ENCODE results near the gene C1orf167.
A peak's percentile ranks its signal among the peaks of the same experiment; 100 is the strongest.

The C1orf167 gene

GRCh38 chr1:11778336-11778735 lies 16.3 kb downstream of the C1orf167 start:
- DNase-seq (no peak), ATAC-seq (replicated peaks) (no peak)
- Mint-ChIP-seq H3K27ac (no peak overlapping the region), H3K4me3 (no peak overlapping the region), H3K4me1 (ENCODE audit: low read depth in 2 of 2) (no peaks in the 10 kb centered on the region), H3K36me3 (ENCODE audit: insufficient read depth) (no peaks in the 10 kb centered on the region), H3K9me3 (no peaks in the 10 kb centered on the region), H3K27me3 (peaks cover 0 to 6% of the 10 kb centered on the region in 2 donors)

- ATAC-seq (replicated peaks) (no peak), DNase-seq (no peak)
- Mint-ChIP-seq H3K27me3 (peaks cover 0 to 6% of the 10 kb centered on the region in 2 donors), H3K27ac (no peak overlapping the region), H3K4me3 (no peak overlapping the region), H3K36me3 (ENCODE audit: insufficient read depth) (no peaks in the 10 kb centered on the region), H3K4me1 (ENCODE audit: low read depth in 2 of 2) (no peaks in the 10 kb centered on the region), H3K9me3 (no peaks in the 10 kb centered on the region)
Observed at GRCh38 chr1:11778844-11779623, 17.0 kb downstream of the C1orf167 start.

GRCh38 chr1:11779715-11780379 lies 17.9 kb downstream of the C1orf167 start:
- no peak for ATAC-seq (replicated peaks)
- Mint-ChIP-seq H3K9me3 (no peaks in the 10 kb centered on the region), H3K4me1 (ENCODE audit: low read depth in 2 of 2) (no peaks in the 10 kb centered on the region), H3K27me3 (no peaks in the 10 kb centered on the region), H3K27ac (no peak overlapping the region), H3K36me3 (ENCODE audit: insufficient read depth) (no peaks in the 10 kb centered on the region), H3K4me3 (no peak overlapping the region)
- DNase-seq = no peak

GRCh38 chr1:11780380-11781147 lies 18.6 kb downstream of the C1orf167 start:
- H3K36me3 Mint-ChIP-seq (ENCODE audit: insufficient read depth) = no peaks in the 10 kb centered on the region
- peaks cover 0 to 6% of the 10 kb centered on the region in 2 donors for H3K4me1 Mint-ChIP-seq (ENCODE audit: low read depth in 2 of 2)
- DNase-seq (no peak), ATAC-seq (replicated peaks) (no peak)
- no peaks in the 10 kb centered on the region for H3K27me3 Mint-ChIP-seq
- no peak overlapping the region for H3K4me3 Mint-ChIP-seq
- no peaks in the 10 kb centered on the region for H3K9me3 Mint-ChIP-seq
- H3K27ac Mint-ChIP-seq = no peak overlapping the region

GRCh38 chr1:11781297-11781696 lies 19.3 kb downstream of the C1orf167 start:
- Mint-ChIP-seq H3K9me3 (no peaks in the 10 kb centered on the region), H3K36me3 (ENCODE audit: insufficient read depth) (no peaks in the 10 kb centered on the region), H3K4me1 (ENCODE audit: low read depth in 2 of 2) (peaks cover 0 to 6% of the 10 kb centered on the region in 2 donors), H3K4me3 (no peak overlapping the region), H3K27ac (no peak overlapping the region), H3K27me3 (no peaks in the 10 kb centered on the region)
- DNase-seq = no peak
- no peak for ATAC-seq (replicated peaks)

- no peak for DNase-seq
- no peak for ATAC-seq (replicated peaks)
- Mint-ChIP-seq H3K4me3 (no peak overlapping the region), H3K27me3 (no peaks in the 10 kb centered on the region), H3K27ac (no peak overlapping the region), H3K4me1 (ENCODE audit: low read depth in 2 of 2) (peaks cover 0 to 6% of the 10 kb centered on the region in 2 donors), H3K36me3 (ENCODE audit: insufficient read depth) (no peaks in the 10 kb centered on the region), H3K9me3 (no peaks in the 10 kb centered on the region)
Observed at GRCh38 chr1:11782127-11782708, 20.2 kb downstream of the C1orf167 start.

- Mint-ChIP-seq H3K4me1 (ENCODE audit: low read depth in 2 of 2) (peaks cover 0 to 6% of the 10 kb centered on the region in 2 donors), H3K27me3 (no peaks in the 10 kb centered on the region), H3K9me3 (no peaks in the 10 kb centered on the region), H3K36me3 (ENCODE audit: insufficient read depth) (no peaks in the 10 kb centered on the region), H3K4me3 (no peak overlapping the region), H3K27ac (no peak overlapping the region)
- ATAC-seq (replicated peaks) (no peak), DNase-seq (no peak)
Observed at GRCh38 chr1:11783556-11783955, 21.6 kb downstream of the C1orf167 start.

- Mint-ChIP-seq H3K4me3 (no peak overlapping the region), H3K27ac (no peak overlapping the region), H3K36me3 (ENCODE audit: insufficient read depth) (no peaks in the 10 kb centered on the region), H3K27me3 (no peaks in the 10 kb centered on the region), H3K9me3 (no peaks in the 10 kb centered on the region), H3K4me1 (ENCODE audit: low read depth in 2 of 2) (peaks cover 0 to 6% of the 10 kb centered on the region in 2 donors)
- ATAC-seq (replicated peaks) = no peak
- no peak for DNase-seq
Observed at GRCh38 chr1:11784256-11784992, 22.4 kb downstream of the C1orf167 start.

- H3K9me3 Mint-ChIP-seq = no peaks in the 10 kb centered on the region
- H3K4me1 Mint-ChIP-seq (ENCODE audit: low read depth in 2 of 2) = peaks cover 0 to 6% of the 10 kb centered on the region in 2 donors
- no peaks in the 10 kb centered on the region for H3K36me3 Mint-ChIP-seq (ENCODE audit: insufficient read depth)
- peak overlapping the region; percentile 29 to 43 for H3K4me3 Mint-ChIP-seq
- peak; percentile 20 to 30 (median 29) for DNase-seq
- no peaks in the 10 kb centered on the region for H3K27me3 Mint-ChIP-seq
- H3K27ac Mint-ChIP-seq = no peak overlapping the region
- ATAC-seq (replicated peaks) = peak; percentile 57
Observed at GRCh38 chr1:11784993-11785769, 23.2 kb downstream of the C1orf167 start.

GRCh38 chr1:11786168-11786567 lies 24.2 kb downstream of the C1orf167 start:
- no peak overlapping the region for H3K4me3 Mint-ChIP-seq
- ATAC-seq (replicated peaks) = no peak
- no peak for DNase-seq
- H3K4me1 Mint-ChIP-seq (ENCODE audit: low read depth in 2 of 2) = peaks cover 0 to 9% of the 10 kb centered on the region in 2 donors
- H3K36me3 Mint-ChIP-seq (ENCODE audit: insufficient read depth) = peaks cover 4% of the 10 kb centered on the region
- no peaks in the 10 kb centered on the region for H3K27me3 Mint-ChIP-seq
- H3K27ac Mint-ChIP-seq = no peak overlapping the region
- H3K9me3 Mint-ChIP-seq = no peaks in the 10 kb centered on the region

GRCh38 chr1:11787251-11787803 lies 25.3 kb downstream of the C1orf167 start:
- no peak overlapping the region for H3K4me3 Mint-ChIP-seq
- H3K27me3 Mint-ChIP-seq = no peaks in the 10 kb centered on the region
- no peak for DNase-seq
- H3K27ac Mint-ChIP-seq = peak overlapping the region in 1 of 2 donors; percentile 60
- H3K36me3 Mint-ChIP-seq (ENCODE audit: insufficient read depth) = peaks cover 9% of the 10 kb centered on the region
- no peaks in the 10 kb centered on the region for H3K9me3 Mint-ChIP-seq
- peaks cover 6 to 10% of the 10 kb centered on the region in 2 donors for H3K4me1 Mint-ChIP-seq (ENCODE audit: low read depth in 2 of 2)
- no peak for ATAC-seq (replicated peaks)

GRCh38 chr1:11787804-11788436 lies 25.9 kb downstream of the C1orf167 start:
- no peak for DNase-seq
- Mint-ChIP-seq H3K36me3 (ENCODE audit: insufficient read depth) (peaks cover 9% of the 10 kb centered on the region), H3K27me3 (no peaks in the 10 kb centered on the region), H3K9me3 (no peaks in the 10 kb centered on the region), H3K4me3 (no peak overlapping the region), H3K27ac (peak overlapping the region in 1 of 2 donors; percentile 60), H3K4me1 (ENCODE audit: low read depth in 2 of 2) (peaks cover 6 to 10% of the 10 kb centered on the region in 2 donors)
- no peak for ATAC-seq (replicated peaks)
